IMR-90 (cell line): ENCODE results near the gene RDH16. TPM values are rescaled to one million over a fixed set of nuclear protein-coding genes. Genes with fewer than 3 reads are reported as not detected.

ENCODE experiments used
- ATAC-seq: fragments of 200-7000 bp; cut with Tn5 transposase; 2 replicates; pipeline ENCODE4 v1.9.1; 2020; ENCODE audit warnings: low read depth, mild to moderate bottlenecking, moderate library complexity
- BruUV-seq: library from RNA; stranded (reverse); fragments of 400-500 nt; replicated peaks from 2 replicates; lab custom pipeline; 2021; lab: Mats Ljungman, UMichigan
- CTCF ChIA-PET: fragments of 300-600 bp; formaldehyde crosslinking; extraction: SDS; loops from one replicate; lab custom pipeline; 2021; ENCODE audit warnings: antibody characterized with exemption; lab: Yijun Ruan, JAX
- POLR2A ChIA-PET: fragments of 300-600 bp; sonication (Branson Sonifier 250); formaldehyde crosslinking; loops from one replicate; lab custom pipeline; 2022; ENCODE audit warnings: antibody characterized with exemption; ENCODE audit not compliant: unreplicated experiment; lab: Charles Lee
- DNase-seq: peaks from one replicate; pipeline ENCODE4 v3.0.0; 2013
- H2AFZ ChIP-seq: replicated peaks from 2 replicates; pipeline ENCODE3; 2013; ENCODE audit warnings: low read length, mild to moderate bottlenecking; ENCODE audit not compliant: poor library complexity
- H2AK5ac ChIP-seq: 2 replicates; pipeline ENCODE4 v1.6.1; 2013; ENCODE audit warnings: low read depth, low read length, inconsistent platforms
- H2AK9ac ChIP-seq: replicated peaks from 2 replicates; pipeline ENCODE3; 2013; ENCODE audit warnings: mild to moderate bottlenecking, low read depth, low read length, moderate library complexity; ENCODE audit not compliant: poor library complexity
- H2BK120ac ChIP-seq: 2 replicates; pipeline ENCODE4 v1.6.1; 2013; ENCODE audit warnings: low read depth, low read length, inconsistent platforms
- H2BK15ac ChIP-seq: 3 replicates; pipeline ENCODE4 v1.6.1; 2013; ENCODE audit warnings: low read depth, low read length, inconsistent platforms
- H2BK20ac ChIP-seq: 2 replicates; pipeline ENCODE4 v1.6.1; 2013; ENCODE audit warnings: low read depth, mild to moderate bottlenecking, inconsistent platforms, low read length, moderate library complexity
- H2BK5ac ChIP-seq: 2 replicates; pipeline ENCODE4 v1.6.1; 2013; ENCODE audit warnings: mild to moderate bottlenecking, low read depth, low read length, inconsistent platforms; ENCODE audit not compliant: poor library complexity, severe bottlenecking
- H3K14ac ChIP-seq: replicated peaks from 2 replicates; pipeline ENCODE4 v1.6.1; 2013; ENCODE audit warnings: low read depth, low read length, inconsistent platforms
- H3K18ac ChIP-seq: 2 replicates; pipeline ENCODE4 v1.6.1; 2013; ENCODE audit warnings: low read depth, low read length, control low read depth
- H3K23ac ChIP-seq: 2 replicates; pipeline ENCODE4 v1.6.1; 2013; ENCODE audit warnings: low read depth, low read length, inconsistent platforms
- H3K27ac ChIP-seq: 2 replicates; pipeline ENCODE4 v1.5.1; 2013; ENCODE audit warnings: mild to moderate bottlenecking, control low read depth, low read length; ENCODE audit not compliant: insufficient read depth
- H3K27me3 ChIP-seq: 2 replicates; pipeline ENCODE4 v1.6.1; 2013; ENCODE audit warnings: low read length; ENCODE audit not compliant: control insufficient read depth, insufficient read depth
- H3K36me3 ChIP-seq: 2 replicates; pipeline ENCODE4 v1.6.1; 2013; ENCODE audit warnings: low read length, mixed read lengths; ENCODE audit not compliant: control insufficient read depth, insufficient read depth
- H3K4ac ChIP-seq: 2 replicates; pipeline ENCODE4 v1.6.1; 2013; ENCODE audit warnings: low read depth, low read length, inconsistent platforms
- H3K4me1 ChIP-seq: 2 replicates; pipeline ENCODE4 v1.6.1; 2013; ENCODE audit warnings: low read length, mixed read lengths; ENCODE audit not compliant: control insufficient read depth, insufficient read depth
- H3K4me2 ChIP-seq: 2 replicates; pipeline ENCODE4 v1.6.1; 2013; ENCODE audit warnings: low read depth, mild to moderate bottlenecking, control low read depth, low read length, moderate library complexity
- H3K4me3 ChIP-seq: 2 replicates; pipeline ENCODE4 v1.5.1; 2013; ENCODE audit warnings: low read depth, mild to moderate bottlenecking, control low read depth, low read length, moderate library complexity; ENCODE audit not compliant: insufficient read depth
- H3K56ac ChIP-seq: 2 replicates; pipeline ENCODE4 v1.6.1; 2013; ENCODE audit warnings: low read length, inconsistent platforms; ENCODE audit not compliant: insufficient read depth; ENCODE audit errors: extremely low read depth
- H3K79me1 ChIP-seq, 2 experiments: 2 replicates each; pipeline ENCODE4 v1.6.1; 2013; ENCODE audit warnings: low read length in 2 of 2, inconsistent platforms in 1 of 2, low read depth in 1 of 2
- H3K9ac ChIP-seq: 2 replicates; pipeline ENCODE4 v1.6.1; 2013; ENCODE audit warnings: low read depth, low read length, control low read depth
- H3K9me1 ChIP-seq: 2 replicates; pipeline ENCODE4 v1.6.1; 2013; ENCODE audit warnings: low read length, inconsistent platforms; ENCODE audit not compliant: insufficient read depth
- H3K9me3 ChIP-seq: 2 replicates; pipeline ENCODE4 v1.6.1; 2013; ENCODE audit warnings: low read length; ENCODE audit not compliant: control insufficient read depth, insufficient read depth
- H4K20me1 ChIP-seq: 2 replicates; pipeline ENCODE4 v1.6.1; 2013; ENCODE audit warnings: low read length, inconsistent platforms; ENCODE audit not compliant: insufficient read depth
- H4K5ac ChIP-seq: 2 replicates; pipeline ENCODE4 v1.6.1; 2013; ENCODE audit warnings: mild to moderate bottlenecking, low read depth, low read length, control low read depth
- H4K8ac ChIP-seq, 2 experiments: 2 replicates each; pipeline ENCODE4 v1.6.1; 2013; ENCODE audit warnings: low read depth in 2 of 2, low read length in 2 of 2, control low read depth in 1 of 2, inconsistent platforms in 1 of 2
- H4K91ac ChIP-seq: 2 replicates; pipeline ENCODE4 v1.6.1; 2013; ENCODE audit warnings: low read depth, low read length, inconsistent platforms; ENCODE audit not compliant: insufficient read depth
- CHD1 ChIP-seq: IDR thresholded peaks from 2 replicates; pipeline ENCODE4 v1.6.1; 2012; ENCODE audit warnings: low read depth, low read length, improper control_type of control experiment
- CTCF ChIP-seq: conservative IDR thresholded peaks from 2 replicates; pipeline ENCODE4 v1.5.1; 2012; ENCODE audit warnings: mild to moderate bottlenecking, low read depth, low read length, improper control_type of control experiment
- FOS ChIP-seq: fragments of 150-350 bp; IDR thresholded peaks from 2 replicates; pipeline ENCODE4 v1.6.1; 2016; ENCODE audit warnings: low read depth, low read length
- MAFK ChIP-seq: IDR thresholded peaks from 2 replicates; pipeline ENCODE4 v1.6.1; 2012; ENCODE audit warnings: low read depth, low read length, improper control_type of control experiment
- MAZ ChIP-seq: IDR thresholded peaks from 2 replicates; pipeline ENCODE4 v1.6.1; 2012; ENCODE audit warnings: low read depth, mild to moderate bottlenecking, low read length, improper control_type of control experiment, moderate library complexity, borderline replicate concordance
- MXI1 ChIP-seq: IDR thresholded peaks from 2 replicates; pipeline ENCODE4 v1.6.1; 2012; ENCODE audit warnings: low read depth, mild to moderate bottlenecking, low read length, moderate library complexity, borderline replicate concordance
- POLR2A ChIP-seq: IDR thresholded peaks from 2 replicates; pipeline ENCODE4 v1.6.1; 2012; ENCODE audit warnings: mild to moderate bottlenecking, low read depth, low read length
- RAD21 ChIP-seq: IDR thresholded peaks from 2 replicates; pipeline ENCODE4 v1.6.1; 2012; ENCODE audit warnings: low read length, improper control_type of control experiment
- RCOR1 ChIP-seq: IDR thresholded peaks from 2 replicates; pipeline ENCODE4 v1.6.1; 2012; ENCODE audit warnings: mild to moderate bottlenecking, low read length, improper control_type of control experiment; ENCODE audit not compliant: insufficient replicate concordance
- RFX5 ChIP-seq: IDR thresholded peaks from 2 replicates; pipeline ENCODE4 v1.8.0; 2012; ENCODE audit warnings: low read depth, mild to moderate bottlenecking, low read length, moderate library complexity
- SMC3 ChIP-seq: fragments of 150-350 bp; IDR thresholded peaks from 2 replicates; pipeline ENCODE4 v1.6.1; 2016; ENCODE audit warnings: low read depth, mild to moderate bottlenecking, antibody characterized with exemption, low read length, moderate library complexity
- WGBS, 2 experiments: methylation state at CpG; one replicate each; pipeline versions ENCODE4 v1.1.5 to v1.1.7; 2013; ENCODE audit warnings: missing lambda C conversion rate in 2 of 2; ENCODE audit not compliant: insufficient read length in 1 of 2; ENCODE audit errors: extremely low coverage in 2 of 2; 5-methylcytosine and 5-hydroxymethylcytosine counted together
- dilution Hi-C: fragments of 300-500 bp; cut with HindIII; formaldehyde crosslinking; loops from one replicate; pipeline ENCODE4 v1.14.3; 2018; ENCODE audit warnings: low sequenced_read_pairs; ENCODE audit not compliant: unreplicated experiment
- in situ Hi-C: fragments of 300-500 bp; cut with MboI; formaldehyde crosslinking; loops from 3 replicates; pipeline ENCODE4 v1.14.3; 2019; ENCODE audit warnings: low sequenced_read_pairs, inconsistent platforms, mixed read lengths
- intact Hi-C: fragments of 100-400 bp; cut with micrococcal nuclease; formaldehyde crosslinking; loops from 2 replicates; pipeline ENCODE4 v1.10.0; 2022
- polyA plus RNA-seq, 3 experiments: library from polyadenylated mRNA; depleted of rRNA; stranded (reverse); fragments of >200 nt; gene quantifications; 2 replicates each; pipeline ENCODE4 v1.2.3, GENCODE V29; 2012; ENCODE audit warnings: low replicate concordance in 1 of 3
- total RNA-seq: library from RNA; depleted of rRNA; stranded (reverse); fragments of >200 nt; gene quantifications from 2 replicates; pipeline ENCODE4 v1.2.3, GENCODE V29; 2012

RDH16 gene
- total and polyA plus RNA-seq, 2 of the 4 experiments (the other 2 are of a cell fraction), result not detected

GRCh38 chr12:56987551-56988053, 30.2 kb upstream of the RDH16 start:
- ATAC-seq (peak; percentile 94), DNase-seq (peak; percentile 65)
- no peak overlapping the region for H3K56ac ChIP-seq
- no peak overlapping the region for H2BK15ac ChIP-seq
- ChIA-PET CTCF (interaction anchor here (0.5 to 3.5 kb wide), 7 partner anchors 107 to 478 kb away, joined by 3 to 15 read pairs (median 3); partner anchors contain the start of gene HSD17B6), POLR2A (interaction anchor here (0.6 kb wide), 1 partner anchor 101 kb away, joined by 3 read pairs; the partner anchor contains the start of gene NAB2)
- H3K9me3 ChIP-seq, result no peaks in the 10 kb centered on the region
- no peak overlapping the region for H3K23ac ChIP-seq
- no peak overlapping the region for H3K14ac ChIP-seq
- no peak overlapping the region for H2BK120ac ChIP-seq
- H2BK5ac ChIP-seq, result no peak overlapping the region
- no peak overlapping the region; the same call in 1 of the 2 replicates for H3K4me2 ChIP-seq
- no peaks in the 10 kb centered on the region for H3K9me1 ChIP-seq
- no TSS peak for BruUV-seq
- in situ Hi-C loops, result loop anchor here (5.0 to 25.0 kb wide), 2 partner anchors 225 to 475 kb away; partner anchors contain the start of genes HSD17B6 and RBMS2
- dilution Hi-C loops, result no loop called here
- H3K36me3 ChIP-seq, result no peaks in the 10 kb centered on the region
- no peaks in the 10 kb centered on the region for H3K79me1 ChIP-seq
- H4K8ac ChIP-seq, result peak overlapping the region in 1 of 2 experiments; percentile 34; a peak in 1 of 4 replicates
- peaks cover 4% of the 10 kb centered on the region for H3K4me1 ChIP-seq
- H3K18ac ChIP-seq, result no peak overlapping the region
- H3K4ac ChIP-seq, result no peak overlapping the region
- intact Hi-C loops, result loop anchor here (1.0 kb wide), 3 partner anchors 147 to 230 kb away; partner anchors contain the start of gene HSD17B6
- peak overlapping the region; percentile 66 for H2AFZ ChIP-seq
- peaks cover 2% of the 10 kb centered on the region; the same call in 1 of the 2 replicates for H3K27me3 ChIP-seq
- H4K20me1 ChIP-seq, result peaks cover 3% of the 10 kb centered on the region; the same call in 1 of the 2 replicates
- H2AK5ac ChIP-seq, result no peak overlapping the region
- no CpG with 5 or more reads among the region's 11 CpGs for WGBS, 2 experiments
- peak overlapping the region; percentile 4 for H2AK9ac ChIP-seq
- TF ChIP-seq FOS (no peak), RAD21 (peak; percentile 84), MAFK (no peak), CTCF (peak; percentile 92), MXI1 (no peak), RCOR1 (no peak), MAZ (peak; percentile 62; the same call in 1 of the 2 replicates), POLR2A (no peak), CHD1 (no peak; the same call in 1 of the 2 replicates), RFX5 (no peak), SMC3 (peak; percentile 88)
- no peak overlapping the region for H3K9ac ChIP-seq
- no peak overlapping the region for H4K91ac ChIP-seq
- H3K4me3 ChIP-seq, result no peak overlapping the region
- no peak overlapping the region for H3K27ac ChIP-seq
- H4K5ac ChIP-seq, result no peak overlapping the region
- no peak overlapping the region for H2BK20ac ChIP-seq
